Esophagus squamous epithelium (tissue), 5 donors: ENCODE data around the gene PRPSAP2. TPM values are rescaled to one million over a fixed set of nuclear protein-coding genes. Genes with fewer than 3 reads are reported as not detected.

Source experiments
- DNase-seq: peaks from one replicate; lab custom pipeline; 2025; lab: John Stamatoyannopoulos, UW
- H3K27ac ChIP-seq, 4 donors: fragments of 200-600 bp; sonication (generic); one replicate each; pipeline ENCODE4 v1.5.1; 2016 to 2019; ENCODE audit warnings: mild to moderate bottlenecking in 1 of 4
- H3K27me3 ChIP-seq, 4 donors: fragments of 200-600 bp; sonication (generic); 1 replicate in 3 of 4; 2 replicates in 1 of 4; pipeline versions ENCODE4 v1.5.1 to v1.6.0; 2017 to 2021; ENCODE audit warnings: antibody characterized with exemption in 1 of 4
- H3K36me3 ChIP-seq, 3 donors: fragments of 200-600 bp; sonication (generic); one replicate each; pipeline ENCODE4 v1.5.1; 2016 to 2019
- H3K4me1 ChIP-seq, 3 donors: fragments of 200-600 bp; sonication (generic); one replicate each; pipeline ENCODE4 v1.5.1; 2017 to 2019
- H3K4me3 ChIP-seq, 4 donors: fragments of 200-600 bp; sonication (generic); 1 replicate in 3 of 4; 2 replicates in 1 of 4; pipeline ENCODE4 v1.5.1; 2016 to 2019; ENCODE audit warnings: mild to moderate bottlenecking in 2 of 4, moderate library complexity in 1 of 4
- H3K9me3 ChIP-seq, 3 donors: fragments of 200-600 bp; sonication (generic); one replicate each; pipeline ENCODE4 v1.5.1; 2016 to 2019
- POLR2A ChIP-seq, 4 donors: fragments of 450-650 bp; IDR thresholded peaks; one replicate each; pipeline ENCODE4 v1.6.1; 2017; ENCODE audit warnings: antibody characterized with exemption in 4 of 4, mild to moderate bottlenecking in 4 of 4, moderate library complexity in 3 of 4
- WGBS, 2 donors: methylation state at CpG; one replicate each; pipeline ENCODE4 v1.1.5; 2018; 5-methylcytosine and 5-hydroxymethylcytosine counted together
- intact Hi-C: fragments of 100-400 bp; cut with DNase I; formaldehyde crosslinking; loops from one replicate; pipeline ENCODE4 v1.15.0; 2022
- total RNA-seq, 4 donors: library from RNA; depleted of rRNA; stranded (reverse); fragments of >200 nt; gene quantifications; one replicate each; pipeline ENCODE4 v1.1.0, GENCODE V29; 2016
- TF ChIP-seq, protein P1 (sequence below), 6 experiments: fragments of 450-650 bp in 4 of 6; fragments of 200-600 bp in 2 of 6; sonication (generic) in 2 of 6; IDR thresholded peaks; one replicate each; pipeline ENCODE4 v1.5.1; 2016 to 2019; ENCODE audit warnings: antibody characterized with exemption in 6 of 6, mild to moderate bottlenecking in 4 of 6, moderate library complexity in 4 of 6
- donor health status: DM: yes; HTN: yes; CAD: no.

Gene PRPSAP2
- total RNA-seq, 4 donors from 2014 or later: 26.5 to 33.2 (median 28.6) TPM

DNA sequence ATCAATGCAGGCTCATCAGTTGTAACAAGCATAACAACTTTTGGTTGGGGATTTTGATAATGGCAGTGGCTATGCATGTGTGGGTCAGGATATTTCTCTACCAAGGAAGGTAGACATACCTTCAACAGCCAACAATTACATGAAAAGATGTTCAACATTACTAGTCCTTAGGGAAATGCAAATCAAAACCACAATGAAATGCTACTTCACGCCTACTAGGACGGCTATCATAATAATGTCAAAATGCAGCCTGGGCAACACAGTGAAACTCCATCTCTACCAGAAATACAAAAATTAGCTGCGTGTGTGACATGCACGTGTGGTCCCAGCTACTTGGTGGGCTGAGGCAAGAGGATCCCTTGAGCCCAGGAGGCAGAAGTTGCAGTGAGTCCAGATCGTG lies 86.7 kb downstream of the PRPSAP2 start:
- no peak overlapping the region for H3K4me3 ChIP-seq
- H3K4me1 ChIP-seq: peaks cover 0 to 2% (median 0%) of the 10 kb centered on the region in 3 donors
- WGBS, 2 donors: 78 to 87% methylated on average over 5 of the region's 5 CpGs
- no peak for DNase-seq
- no peaks in the 10 kb centered on the region for H3K36me3 ChIP-seq
- no peak overlapping the region for H3K27ac ChIP-seq
- intact Hi-C loops: no loop called here
- TF ChIP-seq POLR2A (IDR thresholded peaks at IDR 0.05): no peak
- TF ChIP-seq, protein P1, sequence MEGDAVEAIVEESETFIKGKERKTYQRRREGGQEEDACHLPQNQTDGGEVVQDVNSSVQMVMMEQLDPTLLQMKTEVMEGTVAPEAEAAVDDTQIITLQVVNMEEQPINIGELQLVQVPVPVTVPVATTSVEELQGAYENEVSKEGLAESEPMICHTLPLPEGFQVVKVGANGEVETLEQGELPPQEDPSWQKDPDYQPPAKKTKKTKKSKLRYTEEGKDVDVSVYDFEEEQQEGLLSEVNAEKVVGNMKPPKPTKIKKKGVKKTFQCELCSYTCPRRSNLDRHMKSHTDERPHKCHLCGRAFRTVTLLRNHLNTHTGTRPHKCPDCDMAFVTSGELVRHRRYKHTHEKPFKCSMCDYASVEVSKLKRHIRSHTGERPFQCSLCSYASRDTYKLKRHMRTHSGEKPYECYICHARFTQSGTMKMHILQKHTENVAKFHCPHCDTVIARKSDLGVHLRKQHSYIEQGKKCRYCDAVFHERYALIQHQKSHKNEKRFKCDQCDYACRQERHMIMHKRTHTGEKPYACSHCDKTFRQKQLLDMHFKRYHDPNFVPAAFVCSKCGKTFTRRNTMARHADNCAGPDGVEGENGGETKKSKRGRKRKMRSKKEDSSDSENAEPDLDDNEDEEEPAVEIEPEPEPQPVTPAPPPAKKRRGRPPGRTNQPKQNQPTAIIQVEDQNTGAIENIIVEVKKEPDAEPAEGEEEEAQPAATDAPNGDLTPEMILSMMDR (IDR thresholded peaks at IDR 0.05): no peak
- peaks cover 0 to 33% (median 0%) of the 10 kb centered on the region in 4 donors for H3K27me3 ChIP-seq
- no peaks in the 10 kb centered on the region for H3K9me3 ChIP-seq

DNA sequence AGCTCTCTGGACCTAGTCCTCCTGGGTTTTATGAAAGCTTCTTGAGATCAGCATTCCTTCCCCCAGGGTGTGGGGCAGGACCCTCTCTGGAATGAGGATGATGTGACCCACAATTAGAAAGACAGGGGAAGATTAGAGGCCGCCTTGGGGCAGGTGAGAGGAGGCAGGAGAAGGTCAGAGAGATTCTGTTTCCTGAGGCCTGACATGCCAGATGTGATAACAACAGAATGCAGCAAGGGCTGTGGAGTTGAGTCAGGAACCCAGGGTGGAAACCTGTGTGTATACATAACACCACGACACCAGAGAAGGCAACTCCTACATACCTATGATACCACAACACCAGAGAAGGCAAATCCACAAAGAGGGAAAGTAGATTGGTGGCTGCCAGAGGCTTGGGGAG lies 88.6 kb downstream of the PRPSAP2 start:
- 38 to 45% methylated on average over 2 of the region's 2 CpGs for WGBS, 2 donors
- intact Hi-C loops: no loop called here

DNA sequence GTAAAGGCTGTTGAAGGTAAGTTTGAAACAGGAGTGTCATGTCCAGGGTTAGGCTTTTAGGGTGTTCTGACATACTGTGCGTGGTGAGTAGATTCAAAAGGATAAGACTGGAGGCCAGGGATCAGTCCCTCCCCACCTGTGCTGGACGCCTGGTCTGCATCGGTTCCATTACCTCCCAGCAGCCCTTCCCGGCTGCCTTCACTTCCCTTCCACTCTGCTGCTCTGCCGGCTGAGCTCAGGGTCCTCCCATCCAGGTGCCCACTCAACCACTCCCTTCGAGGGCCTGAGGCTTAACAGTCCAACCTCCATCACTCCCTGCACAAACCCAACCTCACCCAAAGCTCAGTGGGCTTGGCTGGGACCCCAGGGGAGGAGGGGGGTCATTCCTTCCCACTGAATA lies 89.9 kb downstream of the PRPSAP2 start:
- H3K27me3 ChIP-seq: peaks cover 0 to 29% (median 0%) of the 10 kb centered on the region in 4 donors
- H3K4me3 ChIP-seq: no peak overlapping the region
- H3K27ac ChIP-seq: no peak overlapping the region
- H3K9me3 ChIP-seq: no peaks in the 10 kb centered on the region
- no peak for DNase-seq
- TF ChIP-seq, protein P1 (IDR thresholded peaks at IDR 0.05): no peak
- TF ChIP-seq POLR2A (IDR thresholded peaks at IDR 0.05): no peak
- no peaks in the 10 kb centered on the region for H3K36me3 ChIP-seq
- 54% methylated on average over 5 of the region's 6 CpGs; no CpG with 5 or more reads in 1 of the 2 donors for WGBS, 2 donors
- intact Hi-C loops: no loop called here
- peaks cover 0 to 16% (median 3%) of the 10 kb centered on the region in 3 donors for H3K4me1 ChIP-seq

More for the DNA sequence above, 88.6 kb downstream of the PRPSAP2 start:
- DNase-seq: no peak
- H3K4me1 ChIP-seq: peaks cover 0 to 16% (median 3%) of the 10 kb centered on the region in 3 donors
- no peak for TF ChIP-seq POLR2A (IDR thresholded peaks at IDR 0.05)
- TF ChIP-seq, protein P1 (IDR thresholded peaks at IDR 0.05): no peak
- H3K4me3 ChIP-seq: no peak overlapping the region
- H3K9me3 ChIP-seq: no peaks in the 10 kb centered on the region
- H3K27ac ChIP-seq: no peak overlapping the region
- no peaks in the 10 kb centered on the region for H3K36me3 ChIP-seq
- H3K27me3 ChIP-seq: peaks cover 0 to 29% (median 0%) of the 10 kb centered on the region in 4 donors

DNA sequence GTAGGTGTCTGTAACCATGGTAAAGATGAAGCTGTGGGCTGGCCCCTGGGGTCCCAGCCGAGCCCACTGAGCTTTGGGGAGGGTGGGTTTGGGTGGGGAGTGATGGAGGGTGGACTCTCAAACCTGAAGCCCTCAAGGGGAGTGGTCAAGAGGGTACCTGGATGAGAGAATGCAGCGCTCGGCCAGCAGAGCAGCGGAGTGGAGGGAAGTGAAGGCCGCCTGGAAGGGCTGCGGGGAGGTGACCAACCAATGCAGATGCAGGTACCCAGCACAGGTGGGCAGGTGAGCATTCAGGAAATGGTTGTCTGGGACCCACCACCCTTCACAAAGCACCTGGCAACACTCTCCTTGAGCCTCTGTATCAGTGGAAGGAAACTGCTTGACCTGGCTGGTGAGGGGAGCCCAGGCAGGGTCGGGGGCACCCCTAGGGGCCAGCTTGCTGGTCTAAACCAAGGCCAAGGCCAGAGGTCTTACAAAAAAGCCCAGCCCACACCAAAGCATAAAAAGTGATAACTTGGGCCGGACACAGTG lies 90.6 kb downstream of the PRPSAP2 start:
- Histone ChIP-seq H3K27ac (no peak overlapping the region), H3K4me1 (peaks cover 0 to 16% (median 3%) of the 10 kb centered on the region in 3 donors), H3K9me3 (no peaks in the 10 kb centered on the region), H3K27me3 (peaks cover 0 to 29% (median 0%) of the 10 kb centered on the region in 4 donors), H3K36me3 (no peaks in the 10 kb centered on the region), H3K4me3 (no peak overlapping the region)
- 65 to 70% methylated on average over 5 to 7 of the region's 8 CpGs for WGBS, 2 donors
- DNase-seq: no peak
- intact Hi-C loops: no loop called here
- TF ChIP-seq, protein P1 (IDR thresholded peaks at IDR 0.05): no peak
- no peak for TF ChIP-seq POLR2A (IDR thresholded peaks at IDR 0.05)

DNA sequence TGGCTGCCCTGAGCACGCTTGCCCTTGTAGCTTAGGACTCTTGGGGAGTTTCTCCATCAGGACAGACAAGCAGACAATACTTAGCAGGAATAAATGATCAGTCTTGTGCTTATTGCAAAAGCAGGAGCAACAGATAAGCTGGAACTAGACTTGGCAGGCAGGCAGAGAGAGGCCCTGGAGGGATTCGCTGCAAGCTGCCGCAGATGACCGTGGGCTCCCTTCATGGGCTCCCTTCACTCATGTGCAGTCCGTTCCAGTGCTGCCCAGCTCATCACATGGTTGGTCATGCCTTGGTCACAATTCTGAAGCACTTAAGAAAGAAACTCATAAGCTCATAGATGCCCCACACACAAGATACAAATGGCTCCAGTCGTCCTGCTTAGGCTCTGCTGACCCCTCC lies 91.6 kb downstream of the PRPSAP2 start:
- Histone ChIP-seq H3K27me3 (peaks cover 0 to 29% (median 0%) of the 10 kb centered on the region in 4 donors), H3K4me1 (peaks cover 0 to 16% (median 3%) of the 10 kb centered on the region in 3 donors), H3K36me3 (no peaks in the 10 kb centered on the region), H3K9me3 (no peaks in the 10 kb centered on the region), H3K4me3 (no peak overlapping the region), H3K27ac (no peak overlapping the region)
- TF ChIP-seq POLR2A (IDR thresholded peaks at IDR 0.05): no peak
- TF ChIP-seq, protein P1 (IDR thresholded peaks at IDR 0.05): no peak
- WGBS, 2 donors: 37 to 84% methylated on average over 4 to 6 of the region's 6 CpGs
- intact Hi-C loops: no loop called here
- DNase-seq: no peak
